Measurements from ENCODE around the gene CLEC16A. TPM values are rescaled to one million over a fixed set of nuclear protein-coding genes. Genes with fewer than 3 reads are reported as not detected.
A peak's percentile ranks its signal among the peaks of the same experiment; 100 is the strongest.

The CLEC16A gene
- total and polyA plus RNA-seq, 4 donors = 14.3 to 44.4 (median 26.4) TPM

- no peaks in the 10 kb centered on the region for H3K9me3 ChIP-seq (ENCODE audit: control insufficient read depth in 4 of 4, insufficient read depth in 3 of 4, low read length in 3 of 4)
- peaks cover 0 to 14% (median 0%) of the 10 kb centered on the region in 4 donors for H3K36me3 ChIP-seq (ENCODE audit: control insufficient read depth in 4 of 4, insufficient read depth in 4 of 4, low read length in 4 of 4)
- H3K9ac ChIP-seq (ENCODE audit: insufficient read depth in 1 of 2, low read length in 2 of 2) = peak overlapping the region in 1 of 2 donors; percentile 30
- TF ChIP-seq, protein P1, sequence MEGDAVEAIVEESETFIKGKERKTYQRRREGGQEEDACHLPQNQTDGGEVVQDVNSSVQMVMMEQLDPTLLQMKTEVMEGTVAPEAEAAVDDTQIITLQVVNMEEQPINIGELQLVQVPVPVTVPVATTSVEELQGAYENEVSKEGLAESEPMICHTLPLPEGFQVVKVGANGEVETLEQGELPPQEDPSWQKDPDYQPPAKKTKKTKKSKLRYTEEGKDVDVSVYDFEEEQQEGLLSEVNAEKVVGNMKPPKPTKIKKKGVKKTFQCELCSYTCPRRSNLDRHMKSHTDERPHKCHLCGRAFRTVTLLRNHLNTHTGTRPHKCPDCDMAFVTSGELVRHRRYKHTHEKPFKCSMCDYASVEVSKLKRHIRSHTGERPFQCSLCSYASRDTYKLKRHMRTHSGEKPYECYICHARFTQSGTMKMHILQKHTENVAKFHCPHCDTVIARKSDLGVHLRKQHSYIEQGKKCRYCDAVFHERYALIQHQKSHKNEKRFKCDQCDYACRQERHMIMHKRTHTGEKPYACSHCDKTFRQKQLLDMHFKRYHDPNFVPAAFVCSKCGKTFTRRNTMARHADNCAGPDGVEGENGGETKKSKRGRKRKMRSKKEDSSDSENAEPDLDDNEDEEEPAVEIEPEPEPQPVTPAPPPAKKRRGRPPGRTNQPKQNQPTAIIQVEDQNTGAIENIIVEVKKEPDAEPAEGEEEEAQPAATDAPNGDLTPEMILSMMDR (IDR thresholded peaks at IDR 0.05; ENCODE audit: control extremely low read depth, extremely low read depth) = no peak
- DNase-seq = peak; percentile 99 to 100 (median 100)
- peak overlapping the region in 1 of 2 donors; percentile 9 for H3K27ac ChIP-seq (ENCODE audit: low read depth in 1 of 2, low read length in 1 of 2)
- no peaks in the 10 kb centered on the region for H3K27me3 ChIP-seq (ENCODE audit: control insufficient read depth in 3 of 3, insufficient read depth in 3 of 3, low read length in 2 of 3)
- ATAC-seq (ENCODE audit: insufficient read depth, low FRiP score) = peak; percentile 30
- H3K4me3 ChIP-seq = no peak overlapping the region
- WGBS, 2 donors = 76 to 83% methylated on average over 12 of the region's 12 CpGs
- H3K4me1 ChIP-seq (ENCODE audit: control insufficient read depth in 5 of 5, insufficient read depth in 5 of 5, low read length in 5 of 5) = peaks cover 0 to 82% (median 52%) of the 10 kb centered on the region in 5 donors
Observed at GRCh38 chr16:11089504-11090124, 145.2 kb downstream of the CLEC16A start.

- Histone ChIP-seq H3K27me3 (ENCODE audit: control insufficient read depth in 3 of 3, insufficient read depth in 3 of 3, low read length in 2 of 3) (no peaks in the 10 kb centered on the region), H3K27ac (ENCODE audit: low read depth in 1 of 2, low read length in 1 of 2) (no peak overlapping the region), H3K9ac (ENCODE audit: insufficient read depth in 1 of 2, low read length in 2 of 2) (peak overlapping the region in 1 of 2 donors; percentile 70), H3K9me3 (ENCODE audit: control insufficient read depth in 4 of 4, insufficient read depth in 3 of 4, low read length in 3 of 4) (no peaks in the 10 kb centered on the region), H3K4me1 (ENCODE audit: control insufficient read depth in 5 of 5, insufficient read depth in 5 of 5, low read length in 5 of 5) (peaks cover 0 to 82% (median 52%) of the 10 kb centered on the region in 5 donors), H3K36me3 (ENCODE audit: control insufficient read depth in 4 of 4, insufficient read depth in 4 of 4, low read length in 4 of 4) (peaks cover 0 to 11% (median 0%) of the 10 kb centered on the region in 4 donors), H3K4me3 (no peak overlapping the region)
- DNase-seq = peak; percentile 88 to 97 (median 95)
- ATAC-seq (ENCODE audit: insufficient read depth, low FRiP score) = no peak
- TF ChIP-seq, protein P1 (IDR thresholded peaks at IDR 0.05; ENCODE audit: control extremely low read depth, extremely low read depth) = no peak
- 87 to 88% methylated on average over 6 of the region's 6 CpGs for WGBS, 2 donors
Observed at GRCh38 chr16:11090232-11090631, 145.9 kb downstream of the CLEC16A start.

DNA sequence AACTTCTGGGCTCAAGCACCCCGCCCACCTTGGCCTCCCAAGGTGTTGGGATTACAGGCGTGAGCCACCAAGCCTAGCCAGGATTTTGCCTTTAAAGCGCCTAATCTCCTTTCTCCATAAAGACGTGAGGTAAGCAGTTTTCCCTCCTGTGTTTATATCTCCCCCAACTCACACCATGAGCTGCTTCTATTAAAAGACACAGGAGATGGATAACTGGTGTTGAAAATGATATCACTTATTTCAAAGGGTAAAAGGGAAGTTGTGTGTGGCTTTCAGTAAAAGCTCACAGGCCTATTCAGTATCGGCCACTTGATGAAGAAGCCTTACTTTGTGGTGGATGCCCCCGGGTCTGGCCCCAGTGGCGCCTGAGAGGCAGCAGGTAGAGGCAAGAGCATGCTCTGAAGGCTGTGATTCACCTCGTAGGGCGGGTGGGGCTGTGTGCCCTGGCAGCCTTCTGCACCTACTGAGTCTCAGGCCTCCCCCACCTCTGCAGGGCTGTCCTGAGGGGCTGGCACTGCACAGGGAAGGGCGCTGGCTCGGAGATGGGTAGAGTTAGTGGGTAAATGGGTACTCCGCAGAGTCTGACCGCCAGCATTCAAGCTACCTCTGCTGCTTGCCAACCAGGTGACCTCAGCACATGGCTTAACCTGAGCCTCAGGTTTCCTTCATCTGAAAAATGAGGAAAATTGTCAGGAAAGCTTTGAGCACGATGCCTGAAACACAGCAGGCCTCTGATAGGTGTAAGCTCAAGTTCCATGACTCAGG is 146.8 kb downstream of the CLEC16A start:
- H3K27me3 ChIP-seq (ENCODE audit: control insufficient read depth in 3 of 3, insufficient read depth in 3 of 3, low read length in 2 of 3) = no peaks in the 10 kb centered on the region
- no peak overlapping the region for H3K4me3 ChIP-seq
- H3K9me3 ChIP-seq (ENCODE audit: control insufficient read depth in 4 of 4, insufficient read depth in 3 of 4, low read length in 3 of 4) = no peaks in the 10 kb centered on the region
- DNase-seq (peak in 2 of 3 donors; percentile 62 to 66), ATAC-seq (ENCODE audit: insufficient read depth, low FRiP score) (no peak)
- 66 to 81% methylated on average over 14 of the region's 14 CpGs for WGBS, 2 donors
- peak overlapping the region in 1 of 2 donors; percentile 32 for H3K27ac ChIP-seq (ENCODE audit: low read depth in 1 of 2, low read length in 1 of 2)
- TF ChIP-seq, protein P1 (IDR thresholded peaks at IDR 0.05; ENCODE audit: control extremely low read depth, extremely low read depth) = no peak
- peaks cover 0 to 74% (median 51%) of the 10 kb centered on the region in 5 donors for H3K4me1 ChIP-seq (ENCODE audit: control insufficient read depth in 5 of 5, insufficient read depth in 5 of 5, low read length in 5 of 5)
- peak overlapping the region in 1 of 2 donors; percentile 65 for H3K9ac ChIP-seq (ENCODE audit: insufficient read depth in 1 of 2, low read length in 2 of 2)
- peaks cover 0 to 9% (median 0%) of the 10 kb centered on the region in 4 donors for H3K36me3 ChIP-seq (ENCODE audit: control insufficient read depth in 4 of 4, insufficient read depth in 4 of 4, low read length in 4 of 4)

All from lung (tissue), 12 donors.